A673 (cell line): Measurements from ENCODE around the gene KCTD7.
"Not testable (repeated sequence)": the region's sequence is repeated elsewhere in the genome, so short reads cannot be mapped to it uniquely, and the experiment has no call there.

Experiments
- CTCF ChIP-seq: fragments of 300-800, 200-600 bp; sonication (generic); conservative IDR thresholded peaks from 2 replicates; pipeline ENCODE4 v1.5.1; 2017; ENCODE audit warnings: low read depth, mild to moderate bottlenecking, antibody characterized with exemption, low read length, moderate library complexity, mixed read lengths
- EZH2 ChIP-seq: fragments of 200-600 bp; sonication (generic); IDR thresholded peaks from 2 replicates; pipeline ENCODE4 v1.6.1; 2017; ENCODE audit warnings: borderline replicate concordance, low read depth, mild to moderate bottlenecking, mixed read lengths, antibody characterized with exemption, low read length; ENCODE audit not compliant: poor library complexity, severe bottlenecking

DNA sequence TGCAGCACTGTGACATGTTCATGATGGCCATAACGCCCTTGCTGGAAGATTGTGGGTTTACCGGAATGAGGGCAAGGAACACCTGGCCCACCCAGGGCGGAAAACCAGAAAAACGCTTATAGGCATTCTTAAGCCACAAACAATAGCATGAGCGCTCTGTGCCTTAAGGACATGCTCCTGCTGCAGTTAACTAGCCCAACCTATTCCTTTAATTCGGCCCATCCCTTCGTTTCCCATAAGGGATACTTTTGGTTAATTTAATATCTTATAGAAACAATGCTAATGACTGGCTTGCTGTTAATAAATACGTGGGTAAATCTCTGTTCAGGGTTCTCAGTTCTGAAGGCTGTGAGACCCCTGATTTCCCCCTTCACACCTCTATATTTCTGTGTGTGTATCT is 34.6 kb upstream of the KCTD7 start:
- not testable (repeated sequence) for TF ChIP-seq EZH2, CTCF
